K562 (cell line): ENCODE results near the gene PDIA5. TPM values are rescaled to one million over a fixed set of nuclear protein-coding genes. Genes with fewer than 3 reads are reported as not detected.

Source experiments
- ARID1B ChIP-seq: fragments of 450-650 bp; IDR thresholded peaks from 2 replicates; pipeline ENCODE4 v1.6.1; 2016; ENCODE audit warnings: antibody characterized with exemption, mild to moderate bottlenecking, inconsistent platforms
- BCLAF1 ChIP-seq, 2 experiments: fragments of 450-650 bp in 1 of 2; IDR thresholded peaks; 2 replicates each; pipeline ENCODE4 v1.6.1; 2011 to 2017; ENCODE audit warnings: low read depth in 2 of 2, antibody characterized with exemption in 1 of 2, borderline replicate concordance in 1 of 2, low read length in 1 of 2, mild to moderate bottlenecking in 1 of 2, mixed read lengths in 1 of 2; ENCODE audit not compliant: control insufficient read depth in 1 of 2
- CEBPB ChIP-seq: fragments of 450-650 bp; IDR thresholded peaks from 2 replicates; pipeline ENCODE4 v1.6.1; 2016; ENCODE audit warnings: missing genetic modification characterization, missing compliant biosample characterization
- EP300 ChIP-seq: IDR thresholded peaks from 2 replicates; pipeline ENCODE4 v1.6.1; 2012; ENCODE audit warnings: low read length, improper control_type of control experiment
- ETS2 ChIP-seq: IDR thresholded peaks from 2 replicates; pipeline ENCODE4 v1.6.1; 2016; ENCODE audit warnings: borderline replicate concordance, missing genetic modification characterization, mild to moderate bottlenecking, moderate library complexity, missing compliant biosample characterization; ENCODE audit not compliant: poor library complexity, severe bottlenecking
- SPI1 ChIP-seq: IDR thresholded peaks from 2 replicates; pipeline ENCODE4 v1.6.1; 2011; ENCODE audit warnings: low read depth, low read length, control low read depth, borderline replicate concordance
- STAT6 ChIP-seq: sonication (generic); formaldehyde crosslinking; IDR thresholded peaks from 2 replicates; pipeline ENCODE4 v1.8.1; 2023; ENCODE audit warnings: mild to moderate bottlenecking, missing genetic modification reagents
- ZMIZ1 ChIP-seq, 2 experiments: fragments of 150-350 bp in 1 of 2; IDR thresholded peaks; 2 replicates each; pipeline ENCODE4 v1.6.1; 2012 to 2016; ENCODE audit warnings: low read depth in 2 of 2, low read length in 2 of 2, mild to moderate bottlenecking in 1 of 2, moderate library complexity in 1 of 2
- ZNF740 ChIP-seq, 3 experiments: fragments of 200-800 bp in 1 of 3; sonication (Bioruptor generic) in 1 of 3; sonication (generic) in 1 of 3; formaldehyde crosslinking in 1 of 3; IDR thresholded peaks; 2 replicates each; pipeline versions ENCODE4 v1.6.1 to v1.8.0; 2016 to 2022; ENCODE audit warnings: mild to moderate bottlenecking in 2 of 3, missing compliant biosample characterization in 2 of 3, missing genetic modification characterization in 2 of 3, missing genetic modification reagents in 1 of 3
- polyA plus RNA-seq, 8 experiments: library from polyadenylated mRNA; depleted of rRNA in 4 of 8; stranded (reverse) in 5 of 8; unstranded in 3 of 8; fragments of >200 nt; fragmentation: Nextera tagmentation in 2 of 8; fragmentation: Illumina TruSeq in 1 of 8; extraction: Ambion mirVana in 2 of 8; extraction: Trizol in 1 of 8; gene quantifications; 2 replicates each; pipeline versions ENCODE4 v1.2.1 to v1.2.3, GENCODE V29; 2011 to 2014; ENCODE audit warnings: inconsistent platforms in 1 of 8, missing spikeins in 1 of 8
- total RNA-seq, 7 experiments: library from RNA; depleted of rRNA in 6 of 7; stranded (reverse); fragments of >200 nt in 6 of 7; fragmentation: Illumina TruSeq in 2 of 7; extraction: Trizol in 2 of 7; gene quantifications; 2 replicates each; pipeline versions ENCODE4 v1.2.1 to v1.2.3, GENCODE V29; 2011 to 2021; ENCODE audit warnings: low replicate concordance in 1 of 7
- TF ChIP-seq, protein P1 (sequence below): fragments of 200-800 bp; sonication (Bioruptor generic); IDR thresholded peaks from 2 replicates; pipeline ENCODE4 v1.6.1; 2017; ENCODE audit warnings: missing genetic modification characterization, missing compliant biosample characterization
- TF ChIP-seq, protein P2 (sequence below): fragments of 450-650 bp; formaldehyde crosslinking; IDR thresholded peaks from 2 replicates; pipeline ENCODE4 v1.4.0; 2022; ENCODE audit warnings: missing genetic modification characterization

The PDIA5 gene
- total and polyA plus RNA-seq, 9 of the 15 experiments (the other 6 are each of a cell fraction or from before 2014, with no cell fraction given), result 3.4 to 31.8 (median 19.6) TPM

DNA sequence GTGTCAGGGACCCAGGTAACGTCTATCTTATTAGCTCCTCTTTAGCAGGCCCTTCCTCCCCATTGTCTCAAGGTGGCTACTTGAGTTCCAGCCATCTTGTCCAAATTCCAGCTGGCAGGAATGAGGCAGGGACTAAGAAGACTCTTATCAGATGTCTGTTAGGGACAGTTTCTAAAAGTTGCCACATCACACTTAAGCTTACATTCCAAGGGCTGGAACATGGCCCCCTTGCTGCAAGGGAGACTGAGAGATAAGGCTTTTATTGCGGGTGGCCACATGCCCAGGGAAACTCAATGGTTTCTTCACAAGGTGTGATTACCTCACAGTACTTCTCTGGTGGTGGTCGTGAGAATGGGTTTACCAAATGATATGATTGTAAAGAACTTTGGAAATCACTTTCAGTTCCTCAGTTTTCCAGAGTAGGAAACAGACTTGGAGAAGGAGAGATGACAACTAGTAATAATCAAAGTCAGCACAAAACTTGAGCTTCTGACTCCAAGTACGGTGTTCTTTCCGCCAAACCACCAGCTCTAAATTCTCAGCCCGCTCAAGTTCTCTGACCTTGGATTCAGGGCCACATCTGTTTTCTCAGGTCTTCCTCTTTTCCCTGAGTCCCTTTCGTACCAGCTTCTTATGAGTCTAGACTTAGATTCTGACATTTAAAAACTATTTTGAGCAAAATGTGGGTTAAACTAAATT, 14.2 kb downstream of the PDIA5 start (continued):
- TF ChIP-seq ZMIZ1 (IDR thresholded peaks at IDR 0.05; ENCODE audit: low read depth in 2 of 2, low read length in 2 of 2), result 0 out of 4 replicates have a peak, but pooled peaks of 1 of the 2 experiments have one; percentile 22
- TF ChIP-seq ZNF740 (CRISPR knock-in tag; IDR thresholded peaks at IDR 0.05), result no peak
- no peak for TF ChIP-seq ZNF740 (tag; IDR thresholded peaks at IDR 0.05)
- TF ChIP-seq, protein P1, sequence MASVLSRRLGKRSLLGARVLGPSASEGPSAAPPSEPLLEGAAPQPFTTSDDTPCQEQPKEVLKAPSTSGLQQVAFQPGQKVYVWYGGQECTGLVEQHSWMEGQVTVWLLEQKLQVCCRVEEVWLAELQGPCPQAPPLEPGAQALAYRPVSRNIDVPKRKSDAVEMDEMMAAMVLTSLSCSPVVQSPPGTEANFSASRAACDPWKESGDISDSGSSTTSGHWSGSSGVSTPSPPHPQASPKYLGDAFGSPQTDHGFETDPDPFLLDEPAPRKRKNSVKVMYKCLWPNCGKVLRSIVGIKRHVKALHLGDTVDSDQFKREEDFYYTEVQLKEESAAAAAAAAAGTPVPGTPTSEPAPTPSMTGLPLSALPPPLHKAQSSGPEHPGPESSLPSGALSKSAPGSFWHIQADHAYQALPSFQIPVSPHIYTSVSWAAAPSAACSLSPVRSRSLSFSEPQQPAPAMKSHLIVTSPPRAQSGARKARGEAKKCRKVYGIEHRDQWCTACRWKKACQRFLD (CRISPR knock-in tag), result 0 out of 2 replicates have a peak, but pooled peaks have one; percentile 56
- TF ChIP-seq SPI1, result peak; percentile 64; the same call in 1 of the 2 replicates
- peak; percentile 86 for TF ChIP-seq EP300
- no peak for TF ChIP-seq BCLAF1 (IDR thresholded peaks at IDR 0.05; ENCODE audit: borderline replicate concordance in 1 of 2, control insufficient read depth in 1 of 2, low read depth in 2 of 2, low read length in 1 of 2)
- TF ChIP-seq ARID1B, result peak; percentile 82
- TF ChIP-seq STAT6 (CRISPR knock-in tag), result no peak
- TF ChIP-seq ETS2 (tag), result no peak
- TF ChIP-seq, protein P2, sequence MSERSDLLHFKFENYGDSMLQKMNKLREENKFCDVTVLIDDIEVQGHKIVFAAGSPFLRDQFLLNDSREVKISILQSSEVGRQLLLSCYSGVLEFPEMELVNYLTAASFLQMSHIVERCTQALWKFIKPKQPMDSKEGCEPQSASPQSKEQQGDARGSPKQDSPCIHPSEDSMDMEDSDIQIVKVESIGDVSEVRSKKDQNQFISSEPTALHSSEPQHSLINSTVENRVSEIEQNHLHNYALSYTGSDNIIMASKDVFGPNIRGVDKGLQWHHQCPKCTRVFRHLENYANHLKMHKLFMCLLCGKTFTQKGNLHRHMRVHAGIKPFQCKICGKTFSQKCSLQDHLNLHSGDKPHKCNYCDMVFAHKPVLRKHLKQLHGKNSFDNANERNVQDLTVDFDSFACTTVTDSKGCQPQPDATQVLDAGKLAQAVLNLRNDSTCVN (CRISPR knock-in tag), result no peak
- peak; percentile 94 for TF ChIP-seq CEBPB (tag)
